ENCODE data around the gene CCDC127.
A peak's percentile ranks its signal among the peaks of the same experiment; 100 is the strongest.
"Not testable (repeated sequence)": the region's sequence is repeated elsewhere in the genome, so short reads cannot be mapped to it uniquely, and the experiment has no call there.

The CCDC127 gene

GRCh38 chr5:200985-201384, 17.0 kb downstream of the CCDC127 start:
- DNase-seq: no peak

GRCh38 chr5:199950-200645, 17.9 kb downstream of the CCDC127 start:
- DNase-seq: no peak

- DNase-seq: no peak
Measured at GRCh38 chr5:199197-199949, 18.6 kb downstream of the CCDC127 start.

DNA sequence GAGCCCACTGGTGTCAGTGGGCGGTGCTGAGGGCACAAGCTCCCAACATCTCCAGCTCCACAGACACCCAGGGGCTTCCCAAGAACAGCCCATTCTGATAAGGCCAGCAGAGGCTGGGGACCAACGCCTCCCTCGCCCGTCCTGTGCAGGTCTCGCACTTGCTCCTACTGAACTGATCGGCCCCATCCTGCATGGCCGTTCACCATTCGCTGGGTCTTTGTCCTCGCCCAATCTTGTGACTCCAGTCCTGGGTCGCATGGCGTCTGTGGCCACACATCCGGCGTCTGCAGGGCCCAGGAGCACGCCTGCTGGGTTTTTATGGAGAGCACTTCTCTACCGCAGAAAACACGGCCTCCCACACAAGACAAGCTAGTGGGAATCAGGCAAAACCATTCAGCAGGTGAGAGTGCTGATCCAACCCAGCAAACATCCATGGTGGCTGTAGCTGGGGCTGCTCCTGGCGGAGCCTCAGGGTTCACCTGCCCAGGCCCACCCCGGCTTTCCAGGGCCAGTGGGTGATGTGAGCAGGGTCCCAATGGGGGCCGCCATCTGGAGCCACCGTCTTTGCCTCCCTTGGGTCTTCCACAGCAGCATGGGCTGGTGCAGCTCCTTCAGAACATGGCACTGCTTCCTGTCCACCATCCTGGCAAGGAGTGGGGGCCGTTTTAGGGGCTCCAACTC, 19.3 kb downstream of the CCDC127 start:
- no peak for DNase-seq

DNA sequence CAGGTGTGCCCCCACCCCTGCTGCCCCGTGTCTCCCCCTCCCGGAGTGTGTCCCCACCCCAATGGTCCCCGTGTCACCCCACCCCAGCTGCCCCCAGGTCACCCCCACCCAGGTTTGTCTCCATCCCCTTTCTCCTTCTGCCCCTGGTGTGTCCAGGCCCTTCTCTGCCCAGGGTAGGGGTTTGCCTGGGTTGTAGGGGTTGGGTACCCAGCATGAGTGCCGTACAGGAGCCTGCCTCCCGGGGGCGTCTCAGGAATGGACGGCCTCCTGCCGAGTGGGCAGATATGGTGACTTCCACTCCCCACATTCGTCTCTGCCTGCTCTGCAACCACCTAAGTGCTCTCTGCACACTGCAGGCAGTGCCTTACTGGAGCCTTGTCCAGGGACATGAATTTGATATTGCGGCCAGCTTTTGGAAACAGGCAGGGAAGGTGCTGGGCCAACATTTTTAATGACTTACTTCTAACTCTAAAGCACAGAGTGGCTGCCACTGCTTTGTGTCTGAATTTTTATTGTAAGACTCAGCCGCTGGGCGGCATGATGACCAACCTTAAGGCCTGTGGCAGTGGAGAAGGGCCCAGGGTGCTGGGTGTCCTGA, 20.0 kb downstream of the CCDC127 start:
- no peak for DNase-seq

GRCh38 chr5:197031-197430, 20.9 kb downstream of the CCDC127 start:
- DNase-seq: not testable (repeated sequence)

- no peak for DNase-seq
Measured at GRCh38 chr5:196350-196749, 21.6 kb downstream of the CCDC127 start.

DNA sequence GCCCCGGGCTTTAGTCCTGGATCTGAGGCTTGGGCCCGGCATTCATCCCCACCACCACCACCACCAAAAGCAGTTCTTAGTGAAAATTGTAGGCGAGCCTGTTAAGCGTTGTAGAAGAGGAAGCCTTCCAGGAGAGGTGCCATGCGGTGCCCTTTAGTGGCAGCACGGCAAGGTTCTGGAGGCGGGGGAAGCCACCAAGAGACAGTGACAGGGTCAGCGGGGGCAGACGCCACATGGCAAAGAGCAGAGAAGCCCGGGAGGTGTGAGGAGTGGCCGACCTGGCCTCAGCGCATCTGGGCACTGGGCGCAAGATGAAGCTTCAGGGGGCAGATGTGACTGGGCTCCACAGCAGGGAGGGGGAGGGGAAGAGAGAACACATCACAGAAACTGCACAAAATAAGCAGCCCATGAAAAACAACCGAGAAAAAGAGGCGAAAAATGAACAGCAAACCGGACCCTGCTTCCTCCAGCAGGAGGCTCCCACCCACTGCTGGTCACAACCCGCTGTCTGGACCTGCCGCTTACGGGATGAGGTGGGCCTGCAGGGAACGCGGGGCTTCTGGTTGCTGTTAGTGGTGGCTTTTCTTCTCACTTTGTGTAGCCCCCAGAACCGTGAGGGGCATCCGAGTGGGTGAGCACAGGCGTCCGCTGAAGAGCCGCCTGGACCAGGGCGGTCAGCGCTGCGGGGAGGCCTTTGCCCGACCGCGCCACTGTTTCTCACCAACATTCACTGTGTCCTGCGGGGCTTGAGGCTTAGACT, 22.4 kb downstream of the CCDC127 start:
- DNase-seq: no peak

DNA sequence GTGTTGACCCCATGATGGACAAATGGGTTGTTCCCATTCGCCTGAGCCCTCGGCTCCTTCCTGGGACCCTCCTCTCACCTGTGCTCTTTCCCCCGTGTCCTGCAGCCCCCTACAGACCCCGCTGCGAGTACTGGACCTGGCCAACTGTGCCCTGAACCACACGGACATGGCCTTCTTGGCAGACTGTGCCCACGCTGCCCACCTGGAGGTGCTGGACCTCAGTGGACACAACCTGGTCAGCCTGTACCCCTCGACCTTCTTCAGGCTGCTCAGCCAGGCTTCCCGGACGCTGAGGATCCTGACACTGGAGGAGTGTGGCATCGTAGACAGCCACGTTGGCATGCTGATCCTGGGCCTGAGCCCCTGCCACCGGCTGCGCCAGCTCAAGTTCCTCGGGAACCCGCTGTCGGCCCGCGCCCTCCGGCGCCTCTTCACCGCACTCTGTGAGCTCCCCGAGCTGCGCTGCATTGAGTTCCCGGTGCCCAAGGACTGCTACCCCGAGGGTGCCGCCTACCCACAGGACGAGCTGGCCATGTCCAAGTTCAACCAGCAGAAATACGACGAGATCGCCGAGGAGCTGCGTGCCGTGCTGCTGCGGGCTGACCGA, 23.2 kb downstream of the CCDC127 start:
- DNase-seq: no peak

GRCh38 chr5:194102-194501, 23.9 kb downstream of the CCDC127 start:
- no peak for DNase-seq

DNA sequence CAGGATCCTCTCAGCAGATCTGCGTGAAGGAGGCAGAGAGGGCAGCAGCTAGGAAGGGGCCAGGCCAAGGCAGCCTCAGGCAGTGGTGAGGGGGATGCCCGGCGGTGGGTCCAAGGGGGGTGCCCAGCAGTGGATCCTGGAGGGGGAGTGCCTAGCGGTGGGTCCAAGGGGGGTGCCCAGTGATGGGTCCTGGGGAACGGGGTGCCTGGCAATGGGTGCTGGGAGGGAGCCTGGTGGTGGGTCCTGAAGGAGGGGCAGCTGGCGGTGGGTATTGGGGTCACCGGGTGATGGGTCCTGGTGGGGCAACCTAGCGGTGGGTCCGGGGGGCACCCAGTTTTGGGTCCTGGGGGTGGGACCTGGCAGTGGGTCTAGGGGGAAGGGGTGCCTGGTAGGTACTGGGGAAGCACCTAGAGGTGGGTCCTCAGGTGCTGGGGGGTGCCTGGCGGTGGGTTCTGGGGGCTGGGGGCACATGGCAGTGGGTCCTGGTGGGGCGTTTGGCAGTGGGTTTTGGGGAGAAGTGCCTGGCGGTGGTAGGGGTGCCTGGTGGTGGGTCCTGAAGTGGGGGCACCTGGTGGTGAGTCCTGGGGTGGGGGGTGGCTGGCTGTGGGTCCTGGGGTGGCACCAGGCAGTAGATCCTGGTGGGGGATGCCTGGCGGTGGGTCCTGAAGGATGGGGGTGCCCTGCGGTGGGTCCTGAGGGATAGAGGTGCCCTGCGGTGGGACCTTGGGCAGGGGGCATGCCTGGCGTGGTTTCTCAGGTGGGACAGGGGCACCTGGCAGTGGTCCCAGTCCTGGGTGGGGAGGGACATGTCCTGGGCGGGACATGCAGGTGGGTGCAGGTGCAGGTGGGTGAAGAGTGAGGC, 24.8 kb downstream of the CCDC127 start:
- DNase-seq: no peak

- no peak for DNase-seq
Measured at GRCh38 chr5:192691-192969, 25.3 kb downstream of the CCDC127 start.

GRCh38 chr5:191949-192690, 25.8 kb downstream of the CCDC127 start:
- no peak for DNase-seq

- peak; percentile 8 for DNase-seq
Measured at GRCh38 chr5:191036-191948, 26.7 kb downstream of the CCDC127 start, which contains the start of gene LRRC14B. Gene LRRC14B, plus strand, starts transcription at chr5:191495. Its CDS starts 44 bp downstream, at chr5:191539.

DNA sequence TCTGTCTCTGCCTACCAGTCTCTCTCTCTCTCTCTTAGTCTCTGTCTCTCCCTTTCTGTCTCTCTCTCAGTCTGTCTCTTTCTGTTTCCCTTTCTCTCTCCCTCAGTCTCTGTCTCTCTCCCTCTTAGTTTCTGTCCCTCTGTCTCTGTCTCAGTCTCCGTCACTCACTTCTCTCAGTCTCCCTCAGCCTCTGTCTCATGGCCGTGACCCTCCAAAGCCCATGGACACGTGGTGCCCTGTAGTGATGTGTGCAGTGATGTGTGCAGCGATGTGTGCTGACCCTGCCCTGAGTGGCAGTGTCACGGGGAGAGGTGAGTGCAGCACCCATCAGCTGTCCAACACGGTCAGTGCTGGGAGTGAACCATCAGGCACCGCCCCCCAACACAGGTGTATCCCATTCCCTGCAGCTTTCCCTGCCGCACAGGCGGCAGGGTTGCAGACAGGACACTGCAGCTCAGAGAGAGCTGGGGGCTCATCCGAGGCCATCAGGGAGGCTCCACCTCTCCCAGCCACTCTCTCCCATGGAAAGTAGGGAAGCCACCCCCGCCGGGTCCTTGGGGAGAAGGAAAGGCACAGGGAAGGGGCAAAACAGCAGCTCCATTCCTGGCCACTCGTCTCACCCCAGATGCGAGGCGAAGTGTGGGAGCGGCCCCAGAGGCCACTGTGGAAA, 27.5 kb downstream of the CCDC127 start:
- DNase-seq: no peak

- DNase-seq: no peak
Measured at GRCh38 chr5:189976-190365, 28.0 kb downstream of the CCDC127 start.

DNA sequence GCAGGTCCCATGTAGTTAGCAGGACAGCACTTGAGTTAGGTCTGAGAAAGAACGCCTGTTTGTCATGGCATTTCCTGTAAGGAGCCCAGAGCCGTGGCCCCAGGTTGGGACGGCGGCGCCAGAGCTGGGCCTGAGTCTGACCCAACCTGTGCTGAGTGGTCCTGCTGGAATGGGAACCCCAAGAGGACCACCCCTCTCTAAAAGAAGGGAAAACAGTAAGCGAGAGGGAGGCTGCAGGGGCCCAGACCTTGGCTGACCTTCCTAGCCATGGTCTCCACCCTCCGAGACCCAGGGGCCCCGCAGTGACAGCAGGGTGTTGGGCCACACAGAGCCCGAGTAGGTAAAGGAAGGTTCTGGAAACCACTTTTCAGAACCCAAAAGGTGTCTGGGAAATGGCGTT, 28.5 kb downstream of the CCDC127 start:
- no peak for DNase-seq

DNA sequence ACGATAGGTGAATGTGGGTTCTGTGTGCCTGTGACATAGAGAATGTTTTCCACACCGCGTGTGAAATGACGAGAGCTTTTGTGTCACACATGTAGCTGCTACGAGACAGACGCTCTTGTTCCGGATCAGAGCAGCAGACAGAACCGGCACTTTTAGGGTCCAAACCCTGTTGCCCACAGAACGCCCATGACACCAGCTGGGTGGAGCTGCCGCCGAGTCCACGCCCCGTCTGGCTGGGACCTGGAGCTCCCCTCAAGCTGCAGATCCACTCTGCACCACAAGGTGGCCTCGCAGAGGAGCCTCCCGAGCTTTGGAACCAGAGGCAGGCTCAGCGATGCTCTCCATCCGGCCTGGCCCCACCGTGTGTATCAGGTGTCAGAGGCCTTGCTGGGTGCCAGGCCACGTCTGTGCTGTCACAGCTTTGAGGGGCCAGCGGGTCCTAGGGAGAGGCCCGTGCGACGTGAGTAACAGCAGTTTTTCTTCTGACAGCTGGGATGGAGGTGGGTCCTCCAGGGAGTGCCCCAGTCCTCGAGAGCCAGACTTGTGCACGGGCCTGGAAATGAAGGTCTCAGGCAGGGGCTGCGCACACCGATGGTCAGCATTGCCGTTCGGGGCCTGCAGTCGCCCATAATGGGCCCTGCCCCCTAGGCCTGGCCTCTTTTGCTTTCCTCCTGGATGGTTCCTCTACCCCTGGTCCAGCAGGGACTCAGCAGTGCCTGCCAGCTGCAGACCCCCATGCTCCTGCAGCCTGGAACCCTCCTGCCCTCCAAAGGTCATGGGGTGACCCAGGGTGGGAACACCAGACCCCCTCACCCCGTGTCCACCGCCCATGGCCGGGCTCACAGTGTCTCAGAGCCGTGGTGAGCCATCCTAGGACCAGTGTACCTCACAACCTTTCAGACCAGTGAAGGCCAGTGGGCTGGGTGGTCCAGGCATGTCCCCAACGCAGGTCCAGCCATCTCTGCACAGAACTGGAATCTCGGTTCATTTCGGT, 29.2 kb downstream of the CCDC127 start:
- peak; percentile 87 for DNase-seq
